ENCODE measurements around the gene PFN4. TPM values are rescaled to one million over a fixed set of nuclear protein-coding genes. Genes with fewer than 3 reads are reported as not detected.
"Not testable (repeated sequence)": the region's sequence is repeated elsewhere in the genome, so short reads cannot be mapped to it uniquely, and the experiment has no call there.

The PFN4 gene
- total and polyA plus RNA-seq, 3 experiments from 2014 or later: 0.35 TPM; not detected in 2

DNA sequence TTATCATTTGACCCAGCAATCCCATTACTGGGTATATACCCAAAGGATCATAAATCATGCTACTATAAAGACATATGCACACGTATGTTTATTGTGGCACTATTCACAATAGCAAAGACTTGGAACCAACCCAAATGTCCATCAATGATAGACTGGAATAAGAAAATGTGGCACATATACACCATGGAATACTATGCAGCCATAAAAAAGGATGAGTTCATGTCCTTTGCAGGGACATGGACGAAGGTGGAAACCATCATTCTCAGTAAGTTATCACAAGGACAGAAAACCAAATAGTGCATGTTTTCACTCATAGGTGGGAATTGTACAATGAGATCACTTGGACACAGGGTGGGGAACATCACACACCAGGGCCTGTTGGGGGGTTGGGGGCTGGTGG lies 22.4 kb downstream of the PFN4 start:
- H3K27me3 ChIP-seq (ENCODE audit: insufficient read depth, low read length, poor library complexity, severe bottlenecking); H3K27ac Mint-ChIP-seq; CTCF ChIA-PET; H3K9me3 ChIP-seq (ENCODE audit: low read length); H3K4me3 Mint-ChIP-seq; H3K27me3 Mint-ChIP-seq; H3K4me1 Mint-ChIP-seq; POLR2A ChIA-PET; H3K27ac ChIP-seq (ENCODE audit: low read depth, low read length); DNase-seq; H3K4me1 ChIP-seq (ENCODE audit: insufficient read depth, low read length); H3K36me3 ChIP-seq (ENCODE audit: insufficient read depth, low read length); H3K4me3 ChIP-seq (ENCODE audit: low read length): not testable (repeated sequence)
- Mint-ChIP-seq H3K9me3 (peaks cover 0 to 18% (median 8%) of the 10 kb centered on the region in 5 donors), H3K36me3 (peaks cover 11 to 42% (median 27%) of the 10 kb centered on the region in 3 donors)

DNA sequence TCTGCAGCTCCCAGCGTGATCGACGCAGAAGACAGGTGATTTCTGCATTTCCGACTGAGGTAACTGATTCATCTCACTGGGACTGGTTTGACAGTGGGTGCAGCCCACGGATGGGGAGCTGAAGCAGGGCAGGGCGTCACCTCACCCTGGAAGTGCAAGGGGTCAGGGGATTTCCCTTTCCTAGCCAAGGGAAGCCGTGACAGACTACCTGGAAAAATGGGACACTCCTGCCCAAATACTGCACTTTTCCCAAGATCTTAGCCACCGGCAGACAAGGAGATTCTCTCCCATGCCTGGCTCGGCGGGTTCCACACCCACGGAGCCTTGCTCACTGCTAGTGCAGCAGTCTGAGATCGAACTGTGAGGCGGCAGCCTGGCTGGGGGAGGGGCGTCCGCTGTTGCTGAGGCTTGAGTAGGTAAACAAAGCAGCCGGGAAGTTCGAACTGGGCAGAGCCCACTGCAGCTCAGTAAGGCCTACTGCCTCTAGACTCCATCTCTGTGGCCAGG lies 27.9 kb downstream of the PFN4 start:
- Mint-ChIP-seq H3K9me3 (peaks cover 0 to 13% (median 0%) of the 10 kb centered on the region in 5 donors), H3K36me3 (peaks cover 6 to 30% (median 27%) of the 10 kb centered on the region in 3 donors)
- DNase-seq; H3K27ac ChIP-seq (ENCODE audit: low read depth, low read length); POLR2A ChIA-PET; H3K27ac Mint-ChIP-seq; H3K9me3 ChIP-seq (ENCODE audit: low read length); H3K27me3 ChIP-seq (ENCODE audit: insufficient read depth, low read length, poor library complexity, severe bottlenecking); H3K36me3 ChIP-seq (ENCODE audit: insufficient read depth, low read length); H3K4me1 ChIP-seq (ENCODE audit: insufficient read depth, low read length); H3K4me1 Mint-ChIP-seq; H3K4me3 ChIP-seq (ENCODE audit: low read length); H3K27me3 Mint-ChIP-seq; H3K4me3 Mint-ChIP-seq: not testable (repeated sequence)
- CTCF ChIA-PET: interaction anchor here (1.2 kb wide), 1 partner anchor 12 kb away, joined by 3 read pairs; no protein-coding TSS in a partner anchor

DNA sequence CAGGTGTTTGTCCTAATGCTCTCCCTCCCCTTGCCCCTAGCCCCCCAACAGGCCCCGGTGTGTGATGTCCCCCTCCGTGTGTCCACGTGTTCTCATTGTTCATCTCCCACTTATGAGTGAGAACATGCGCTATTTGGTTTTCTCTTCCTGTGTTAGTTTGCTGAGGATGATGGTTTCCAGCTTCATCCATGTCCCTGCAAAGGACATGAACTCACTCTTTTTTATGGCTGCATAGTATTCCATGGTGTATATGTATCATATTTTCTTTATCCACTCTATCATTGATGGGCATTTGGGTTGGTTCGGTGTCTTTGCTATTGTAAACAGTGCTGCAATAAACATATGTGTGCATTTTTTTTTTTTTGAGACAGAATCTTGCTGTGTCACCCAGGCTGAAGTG lies 29.9 kb downstream of the PFN4 start:
- H3K36me3 Mint-ChIP-seq: peaks cover 6 to 34% (median 17%) of the 10 kb centered on the region in 3 donors
- H3K27ac Mint-ChIP-seq; H3K27ac ChIP-seq (ENCODE audit: low read depth, low read length); H3K4me1 ChIP-seq (ENCODE audit: insufficient read depth, low read length); H3K9me3 Mint-ChIP-seq; H3K4me3 Mint-ChIP-seq; H3K9me3 ChIP-seq (ENCODE audit: low read length); H3K27me3 ChIP-seq (ENCODE audit: insufficient read depth, low read length, poor library complexity, severe bottlenecking); H3K36me3 ChIP-seq (ENCODE audit: insufficient read depth, low read length); DNase-seq; H3K4me1 Mint-ChIP-seq; H3K4me3 ChIP-seq (ENCODE audit: low read length); H3K27me3 Mint-ChIP-seq; POLR2A ChIA-PET: not testable (repeated sequence)
- CTCF ChIA-PET: interaction anchor here (1.4 kb wide), 1 partner anchor 9 kb away, joined by 3 read pairs; the partner anchor contains the start of gene TP53I3

DNA sequence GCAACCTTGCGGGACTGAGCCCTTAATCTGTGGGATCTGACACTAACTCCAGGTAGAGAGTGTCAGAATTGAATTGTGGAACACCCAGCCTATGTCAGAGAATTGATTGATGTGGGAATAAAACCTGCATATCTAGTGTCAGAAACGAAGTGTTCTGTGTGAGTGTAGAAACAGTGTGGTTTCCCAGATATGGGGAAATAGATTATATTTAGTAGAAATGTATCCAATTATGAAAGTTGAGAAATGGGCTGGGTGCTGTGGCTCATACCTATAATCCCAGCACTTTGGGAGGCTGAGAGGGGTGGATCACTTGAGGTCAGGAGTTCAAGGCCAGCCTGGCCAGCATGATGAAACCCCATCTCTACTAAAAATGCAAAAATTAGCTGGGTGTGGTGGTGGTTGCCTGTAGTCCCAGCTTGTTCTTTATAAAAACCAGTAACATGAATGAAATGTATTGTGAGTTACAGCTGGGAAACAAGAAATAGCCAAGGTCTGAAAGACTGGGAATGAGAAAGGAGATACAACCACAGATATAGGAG lies 34.2 kb downstream of the PFN4 start:
- Histone ChIP-seq H3K36me3 (ENCODE audit: insufficient read depth, low read length) (no peaks in the 10 kb centered on the region), H3K9me3 (ENCODE audit: low read length) (no peaks in the 10 kb centered on the region), H3K4me1 (ENCODE audit: insufficient read depth, low read length) (peaks cover 10% of the 10 kb centered on the region), H3K4me3 (ENCODE audit: low read length) (no peak overlapping the region), H3K27ac (ENCODE audit: low read depth, low read length) (no peak overlapping the region), H3K27me3 (ENCODE audit: insufficient read depth, low read length, poor library complexity, severe bottlenecking) (no peaks in the 10 kb centered on the region)
- Mint-ChIP-seq H3K4me1 (peaks cover 5 to 14% (median 13%) of the 10 kb centered on the region in 3 donors), H3K9me3 (no peaks in the 10 kb centered on the region), H3K36me3 (peaks cover 4 to 20% (median 7%) of the 10 kb centered on the region in 3 donors), H3K27me3 (peaks cover 0 to 2% of the 10 kb centered on the region in 2 donors), H3K27ac (no peak overlapping the region), H3K4me3 (no peak overlapping the region)
- CTCF ChIA-PET: no interaction called here
- POLR2A ChIA-PET: no interaction called here
- DNase-seq: no peak

DNA sequence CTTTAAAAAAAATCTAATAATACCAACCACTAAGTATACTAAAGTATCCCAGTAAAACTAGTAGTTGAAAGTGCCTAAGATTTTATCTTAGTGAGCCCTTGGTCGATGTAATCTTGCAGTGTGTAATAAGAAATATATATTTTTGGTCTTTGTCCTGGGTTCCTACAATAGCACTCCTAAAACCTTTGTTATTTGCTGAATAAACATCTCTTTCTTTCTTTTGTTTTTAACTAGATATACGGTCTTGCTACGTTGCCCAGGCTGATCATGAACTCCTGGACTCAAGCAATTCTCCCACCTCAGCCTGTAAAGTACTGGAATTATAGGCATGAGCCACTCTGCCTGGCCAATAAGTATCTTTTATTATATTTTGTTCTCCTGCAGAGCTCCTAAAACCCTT lies 36.1 kb downstream of the PFN4 start:
- H3K4me3 ChIP-seq (ENCODE audit: low read length): no peak overlapping the region
- Mint-ChIP-seq H3K27me3 (no peaks in the 10 kb centered on the region), H3K36me3 (peaks cover 3 to 17% (median 4%) of the 10 kb centered on the region in 3 donors), H3K4me3 (no peak overlapping the region), H3K27ac (no peak overlapping the region), H3K4me1 (peaks cover 8 to 20% (median 18%) of the 10 kb centered on the region in 3 donors), H3K9me3 (no peaks in the 10 kb centered on the region)
- no peaks in the 10 kb centered on the region for H3K9me3 ChIP-seq (ENCODE audit: low read length)
- POLR2A ChIA-PET: no interaction called here
- H3K27me3 ChIP-seq (ENCODE audit: insufficient read depth, low read length, poor library complexity, severe bottlenecking): no peaks in the 10 kb centered on the region
- no peak overlapping the region for H3K27ac ChIP-seq (ENCODE audit: low read depth, low read length)
- no peaks in the 10 kb centered on the region for H3K36me3 ChIP-seq (ENCODE audit: insufficient read depth, low read length)
- no peak for DNase-seq
- CTCF ChIA-PET: interaction anchor here (0.9 kb wide), 1 partner anchor 273 kb away, joined by 3 read pairs; no protein-coding TSS in a partner anchor
- peaks cover 14% of the 10 kb centered on the region for H3K4me1 ChIP-seq (ENCODE audit: insufficient read depth, low read length)

DNA sequence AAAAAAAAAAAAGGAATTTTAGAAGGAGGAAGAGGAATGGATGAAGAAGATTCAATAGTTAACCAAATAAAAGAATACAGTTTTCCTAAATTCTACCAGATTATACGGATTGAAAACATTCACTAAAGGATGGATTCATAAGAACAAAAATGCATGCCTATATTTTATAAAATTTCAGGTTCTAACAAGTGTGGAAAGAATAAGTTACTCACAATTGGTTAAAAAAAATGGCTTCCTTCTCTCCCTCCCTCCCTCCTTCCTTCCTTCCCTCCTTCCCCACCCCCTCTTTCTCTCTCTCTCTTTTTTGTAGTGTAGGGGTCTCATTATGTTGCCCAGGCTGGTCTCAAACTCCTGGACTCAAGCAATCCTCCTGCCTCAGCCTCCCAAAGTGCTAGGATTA lies 36.9 kb downstream of the PFN4 start:
- no peak for DNase-seq
- peaks cover 14% of the 10 kb centered on the region for H3K4me1 ChIP-seq (ENCODE audit: insufficient read depth, low read length)
- H3K27me3 ChIP-seq (ENCODE audit: insufficient read depth, low read length, poor library complexity, severe bottlenecking): no peaks in the 10 kb centered on the region
- H3K36me3 ChIP-seq (ENCODE audit: insufficient read depth, low read length): no peaks in the 10 kb centered on the region
- Mint-ChIP-seq H3K27ac (no peak overlapping the region), H3K27me3 (no peaks in the 10 kb centered on the region), H3K36me3 (peaks cover 4 to 20% (median 5%) of the 10 kb centered on the region in 3 donors), H3K4me1 (peaks cover 8 to 20% (median 18%) of the 10 kb centered on the region in 3 donors), H3K4me3 (peak overlapping the region in 1 of 7 donors; percentile 32), H3K9me3 (no peaks in the 10 kb centered on the region)
- no peaks in the 10 kb centered on the region for H3K9me3 ChIP-seq (ENCODE audit: low read length)
- ChIA-PET POLR2A (no interaction called here), CTCF (no interaction called here)
- H3K27ac ChIP-seq (ENCODE audit: low read depth, low read length): no peak overlapping the region
- H3K4me3 ChIP-seq (ENCODE audit: low read length): no peak overlapping the region

DNA sequence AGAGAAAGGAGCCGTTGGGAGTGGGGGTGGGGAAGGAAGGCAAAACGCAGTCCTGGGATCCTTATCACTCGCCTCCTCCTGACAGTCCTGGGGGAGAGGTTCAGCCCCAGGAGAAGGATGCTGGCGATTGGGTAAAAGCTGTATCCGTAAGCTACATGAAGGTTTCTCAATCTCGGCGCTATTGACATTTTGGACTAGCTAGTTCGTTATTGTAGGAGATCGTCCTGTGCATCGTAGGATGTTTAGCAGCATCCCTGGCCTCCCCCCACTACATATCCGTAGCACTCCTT lies 38.0 kb downstream of the PFN4 start:
- H3K27ac ChIP-seq (ENCODE audit: low read depth, low read length): peak overlapping the region; percentile 33
- POLR2A ChIA-PET: interaction anchor here (2.5 kb wide), 1 partner anchor 158 kb away, joined by 20 read pairs; the partner anchor contains the start of gene ATAD2B
- DNase-seq: no peak

DNA sequence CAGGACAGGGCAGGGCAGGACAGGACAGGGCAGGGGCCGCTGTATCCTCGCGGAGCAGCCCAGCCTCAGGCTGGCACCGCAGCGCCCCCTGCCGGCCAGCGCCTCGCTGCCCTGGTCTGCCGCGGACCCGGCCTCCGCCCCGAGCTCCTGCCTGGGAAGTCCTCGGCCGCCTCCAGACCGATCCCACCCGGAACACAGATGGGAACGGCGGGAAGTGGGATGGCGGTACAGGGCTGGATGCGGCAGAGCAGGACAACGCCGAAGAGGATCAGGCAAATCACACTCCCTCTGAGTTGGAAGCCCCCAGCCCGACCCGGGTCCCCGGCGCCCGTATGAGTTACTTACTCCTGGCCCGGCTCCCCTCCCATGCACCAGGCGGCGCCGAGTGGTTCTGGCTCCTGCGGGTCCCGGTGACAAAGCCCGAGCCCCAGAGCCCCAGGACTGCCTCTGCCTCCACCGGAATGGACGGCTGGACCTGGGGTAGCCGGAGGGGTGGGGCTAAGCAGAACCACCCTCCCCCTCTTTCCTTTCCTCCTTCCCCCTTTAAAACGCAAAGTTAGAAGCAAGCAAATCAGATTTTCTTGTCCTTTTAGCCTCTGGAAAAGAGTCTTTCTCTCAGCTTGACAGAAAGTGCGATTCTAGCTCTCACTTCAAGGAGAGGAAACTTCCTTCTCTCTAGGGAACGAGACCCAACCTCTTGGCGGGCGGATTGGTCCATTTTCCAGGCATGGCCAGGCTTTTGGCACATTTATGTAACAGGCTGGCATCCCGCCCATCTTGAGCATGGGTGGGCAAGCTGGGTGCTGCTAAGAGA lies 38.5 kb downstream of the PFN4 start, which contains the start of gene TP53I3:
TP53I3 (minus strand) TSS at position 449 of the 814 bp plus-strand sequence. CDS start 508 bp downstream, outside the sequence.
- Histone ChIP-seq H3K4me1 (ENCODE audit: insufficient read depth, low read length) (peaks cover 14% of the 10 kb centered on the region), H3K27me3 (ENCODE audit: insufficient read depth, low read length, poor library complexity, severe bottlenecking) (no peaks in the 10 kb centered on the region), H3K9me3 (ENCODE audit: low read length) (no peaks in the 10 kb centered on the region), H3K27ac (ENCODE audit: low read depth, low read length) (peak within 1 kb of the TSS; percentile 34), H3K36me3 (ENCODE audit: insufficient read depth, low read length) (no peaks in the 10 kb centered on the region), H3K4me3 (ENCODE audit: low read length) (peak within 1 kb of the TSS; percentile 67)
- Mint-ChIP-seq H3K36me3 (peaks cover 4 to 27% (median 5%) of the 10 kb centered on the region in 3 donors), H3K27me3 (no peaks in the 10 kb centered on the region), H3K27ac (peak within 1 kb of the TSS; percentile 18 to 88 (median 74)), H3K9me3 (no peaks in the 10 kb centered on the region), H3K4me3 (peak within 1 kb of the TSS; percentile 72 to 88 (median 83)), H3K4me1 (peaks cover 8 to 20% (median 18%) of the 10 kb centered on the region in 3 donors)
- ChIA-PET POLR2A (interaction anchor here (0.6 to 2.5 kb wide), 3 partner anchors 37 to 230 kb away, joined by 3 to 20 read pairs (median 4); partner anchors contain the start of gene ATAD2B), CTCF (interaction anchor here (0.6 to 5.2 kb wide), 36 partner anchors 8 to 297 kb away, joined by 3 to 48 read pairs (median 4); partner anchors contain the start of genes ATAD2B, FKBP1B, SF3B6 and WDCP)
- DNase-seq: peak; percentile 76 to 83 (median 80)

More for the DNA sequence above, 38.0 kb downstream of the PFN4 start:
- Mint-ChIP-seq H3K4me1 (peaks cover 8 to 20% (median 18%) of the 10 kb centered on the region in 3 donors), H3K27ac (peak overlapping the region in 1 of 8 donors; percentile 70), H3K27me3 (no peaks in the 10 kb centered on the region), H3K4me3 (peak overlapping the region in 6 of 7 donors; percentile 51 to 88 (median 61)), H3K9me3 (no peaks in the 10 kb centered on the region), H3K36me3 (peaks cover 4 to 25% (median 5%) of the 10 kb centered on the region in 3 donors)
- Histone ChIP-seq H3K4me3 (ENCODE audit: low read length) (peak overlapping the region; percentile 67), H3K27me3 (ENCODE audit: insufficient read depth, low read length, poor library complexity, severe bottlenecking) (no peaks in the 10 kb centered on the region), H3K4me1 (ENCODE audit: insufficient read depth, low read length) (peaks cover 14% of the 10 kb centered on the region), H3K36me3 (ENCODE audit: insufficient read depth, low read length) (no peaks in the 10 kb centered on the region), H3K9me3 (ENCODE audit: low read length) (no peaks in the 10 kb centered on the region)
- CTCF ChIA-PET: interaction anchor here (1.1 to 5.2 kb wide), 21 partner anchors 9 to 296 kb away, joined by 3 to 48 read pairs (median 5); partner anchors contain the start of genes ATAD2B, FKBP1B, SF3B6 and WDCP
